Measurements from ENCODE around the gene NUDT21. TPM values are rescaled to one million over a fixed set of nuclear protein-coding genes. Genes with fewer than 3 reads are reported as not detected.
"Not testable (repeated sequence)": the region's sequence is repeated elsewhere in the genome, so short reads cannot be mapped to it uniquely, and the experiment has no call there.

Gene NUDT21
- total and polyA plus RNA-seq, 2 of the 8 experiments (the other 6 are each of a cell fraction or from before 2014, with no cell fraction given) = 78.1 to 277 TPM

DNA sequence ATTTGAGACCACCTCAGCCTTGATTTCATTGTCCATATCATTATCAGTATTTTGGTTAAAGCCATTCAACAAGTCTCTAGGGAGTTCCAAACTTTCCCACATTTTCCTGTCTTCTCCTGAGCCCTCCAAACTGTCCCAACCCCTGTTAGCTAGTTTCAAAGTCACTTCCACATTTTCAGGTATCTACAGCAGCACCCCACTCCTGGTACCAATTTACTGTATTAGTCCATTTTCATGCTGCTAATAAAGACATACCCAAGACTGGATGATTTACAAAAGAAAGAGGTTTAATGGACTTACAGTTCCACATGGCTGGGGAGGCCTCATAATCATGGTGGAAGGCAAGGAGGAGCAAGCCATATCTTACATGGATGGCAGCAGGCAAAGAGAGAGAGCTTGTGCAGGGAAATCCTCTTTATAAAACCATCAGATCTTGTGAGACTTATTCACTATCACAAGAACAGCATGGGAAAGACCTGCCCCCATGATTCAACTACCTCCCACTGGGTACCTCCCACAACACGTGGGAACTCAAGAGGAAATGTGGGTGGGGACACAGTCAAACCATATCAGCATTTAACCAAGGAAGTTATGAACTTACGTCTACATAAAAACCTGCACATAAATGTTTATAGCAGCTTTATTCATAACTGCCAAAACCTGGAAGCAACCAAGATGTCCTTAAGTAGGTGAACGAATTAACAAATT, 70.2 kb downstream of the NUDT21 start:
- H4K20me1 ChIP-seq (replicated peaks in 1 of 2; ENCODE audit: control insufficient read depth in 1 of 2, insufficient read depth in 2 of 2, low read length in 2 of 2); H4K5ac ChIP-seq (ENCODE audit: insufficient read length, low read depth, low read length); H3K23me2 ChIP-seq (ENCODE audit: low read depth, low read length); H3K14ac ChIP-seq (ENCODE audit: insufficient read length); H3K4me3 ChIP-seq (ENCODE audit: extremely low read depth in 1 of 4, insufficient read depth in 2 of 4, low read depth in 3 of 4, low read length in 4 of 4); H3K23ac ChIP-seq (ENCODE audit: insufficient read length); H3K27me3 ChIP-seq (replicated peaks in 1 of 4; ENCODE audit: control insufficient read depth in 3 of 4, extremely low read depth in 1 of 4, insufficient read depth in 3 of 4, low read length in 3 of 4); H3K9ac ChIP-seq (replicated peaks in 1 of 4; ENCODE audit: extremely low read depth in 1 of 4, low read depth in 3 of 4, low read length in 3 of 4); H4K8ac ChIP-seq (ENCODE audit: extremely low read depth, insufficient read depth, low read length); H2AFZ ChIP-seq (ENCODE audit: low read length); H3K4me2 ChIP-seq (ENCODE audit: insufficient read depth in 1 of 2, low read depth in 2 of 2, low read length in 2 of 2); H3K79me1 ChIP-seq (ENCODE audit: low read depth, low read length); H2BK5ac ChIP-seq (ENCODE audit: low read depth, low read length); H4K91ac ChIP-seq (replicated peaks; ENCODE audit: insufficient read length, low read length); H3K18ac ChIP-seq (ENCODE audit: extremely low read depth, low read length); H3K79me2 ChIP-seq (ENCODE audit: control insufficient read depth in 1 of 2, insufficient read depth in 2 of 2, low read length in 2 of 2); H3K56ac ChIP-seq (replicated peaks; ENCODE audit: insufficient read length, low read depth, low read length); H2BK12ac ChIP-seq (ENCODE audit: low read depth, low read length); H2BK15ac ChIP-seq (ENCODE audit: low read length); H2BK120ac ChIP-seq (replicated peaks; ENCODE audit: low read depth, low read length); H3K4me1 ChIP-seq (replicated peaks in 1 of 4; ENCODE audit: control insufficient read depth in 3 of 4, insufficient read depth in 4 of 4, low read length in 3 of 4); DNase-seq (ENCODE audit: low read depth in 1 of 2, low spot score in 2 of 2); H2AK5ac ChIP-seq (ENCODE audit: low read depth, low read length); H3K27ac ChIP-seq (ENCODE audit: low read depth, low read length); POLR2A ChIA-PET (ENCODE audit: partially characterized antibody); H3K4ac ChIP-seq (replicated peaks; ENCODE audit: insufficient read length, low read depth, low read length); H2BK20ac ChIP-seq (ENCODE audit: low read length); FAIRE-seq: not testable (repeated sequence)
- H3K9me3 ChIP-seq (ENCODE audit: insufficient read depth in 2 of 2, low read depth in 1 of 2, low read length in 1 of 2) = peaks cover 9 to 20% of the 10 kb centered on the region in 2 experiments
- peaks cover 0 to 24% (median 5%) of the 10 kb centered on the region in 4 experiments; a peak in 4 of 8 replicates for H3K36me3 ChIP-seq (ENCODE audit: control insufficient read depth in 2 of 4, insufficient read depth in 4 of 4, low read length in 3 of 4)
- 89% methylated on average over 3 of the region's 3 CpGs; no CpG with 5 or more reads in 1 of the 2 experiments for WGBS, 2 experiments (ENCODE audit: extremely low coverage in 1 of 2, insufficient coverage in 1 of 2, insufficient read length in 1 of 2, insufficient replicate concordance in 2 of 2, low coverage in 1 of 2, low lambda C conversion rate in 2 of 2, missing lambda C conversion rate in 1 of 2)
- CTCF ChIA-PET (ENCODE audit: partially characterized antibody) = interaction anchor here (1.8 kb wide), 1 partner anchor 25 kb away, joined by 6 read pairs; no protein-coding TSS in a partner anchor

Other genes with a start within 250 kb of the NUDT21 start
- gene AMFR, start 25.8 kb downstream of the NUDT21 start, total RNA-seq (2021; fragmentation: NEBNext Ultra II Directional; extraction: Animal tissue kit (Norgen Biotek cat#: 25700)) = 20.4 and 21.7 TPM in 2 replicates
- gene AMFR, start 25.8 kb downstream of the NUDT21 start, polyA plus RNA-seq (2011; rRNA removed) = 18.6 and 30.0 TPM in 2 replicates
- gene OGFOD1, start 222 bp upstream of the NUDT21 start, total RNA-seq (2021; fragmentation: NEBNext Ultra II Directional; extraction: Animal tissue kit (Norgen Biotek cat#: 25700)) = 61.4 and 62.4 TPM in 2 replicates
- 21.1 and 24.6 TPM in 2 replicates for gene OGFOD1, start 222 bp upstream of the NUDT21 start, polyA plus RNA-seq (2011; rRNA removed)
- gene BBS2, start 68.7 kb upstream of the NUDT21 start, total RNA-seq (2021; fragmentation: NEBNext Ultra II Directional; extraction: Animal tissue kit (Norgen Biotek cat#: 25700)) = 11.6 and 12.3 TPM in 2 replicates
- 12.0 and 15.1 TPM in 2 replicates for gene BBS2, start 68.7 kb upstream of the NUDT21 start, polyA plus RNA-seq (2011; rRNA removed)
- gene MT4, start 113.7 kb upstream of the NUDT21 start, total RNA-seq (2021; fragmentation: NEBNext Ultra II Directional; extraction: Animal tissue kit (Norgen Biotek cat#: 25700)) = not detected in 2 replicates
- gene MT4, start 113.7 kb upstream of the NUDT21 start, polyA plus RNA-seq (2011; rRNA removed) = not detected in 2 replicates
- not detected in 2 replicates for gene MT3, start 138.2 kb upstream of the NUDT21 start, total RNA-seq (2021; fragmentation: NEBNext Ultra II Directional; extraction: Animal tissue kit (Norgen Biotek cat#: 25700))
- 0.17 TPM in 1 of 2 replicates, not detected in the other for gene MT3, start 138.2 kb upstream of the NUDT21 start, polyA plus RNA-seq (2011; rRNA removed)
- 9.2 and 9.5 TPM in 2 replicates for gene MT2A, start 157.3 kb upstream of the NUDT21 start, total RNA-seq (2021; fragmentation: NEBNext Ultra II Directional; extraction: Animal tissue kit (Norgen Biotek cat#: 25700))
- 23.2 and 30.1 TPM in 2 replicates for gene MT2A, start 157.3 kb upstream of the NUDT21 start, polyA plus RNA-seq (2011; rRNA removed)
- 3.5 and 7.9 TPM in 2 replicates for gene MT1E, start 174.4 kb upstream of the NUDT21 start, total RNA-seq (2021; fragmentation: NEBNext Ultra II Directional; extraction: Animal tissue kit (Norgen Biotek cat#: 25700))
- gene MT1E, start 174.4 kb upstream of the NUDT21 start, polyA plus RNA-seq (2011; rRNA removed) = 109 and 117 TPM in 2 replicates
- gene MT1M, start 181.3 kb upstream of the NUDT21 start, total RNA-seq (2021; fragmentation: NEBNext Ultra II Directional; extraction: Animal tissue kit (Norgen Biotek cat#: 25700)) = not detected in 2 replicates
- 1.7 and 2.1 TPM in 2 replicates for gene MT1M, start 181.3 kb upstream of the NUDT21 start, polyA plus RNA-seq (2011; rRNA removed)
- not detected in 2 replicates for gene MT1A, start 187.3 kb upstream of the NUDT21 start, total RNA-seq (2021; fragmentation: NEBNext Ultra II Directional; extraction: Animal tissue kit (Norgen Biotek cat#: 25700))
- gene MT1A, start 187.3 kb upstream of the NUDT21 start, polyA plus RNA-seq (2011; rRNA removed) = not detected in 2 replicates
- gene MT1B, start 200.6 kb upstream of the NUDT21 start, total RNA-seq (2021; fragmentation: NEBNext Ultra II Directional; extraction: Animal tissue kit (Norgen Biotek cat#: 25700)) = not detected in 2 replicates
- not detected in 2 replicates for gene MT1B, start 200.6 kb upstream of the NUDT21 start, polyA plus RNA-seq (2011; rRNA removed)
- 5.2 and 5.9 TPM in 2 replicates for gene MT1F, start 206.6 kb upstream of the NUDT21 start, total RNA-seq (2021; fragmentation: NEBNext Ultra II Directional; extraction: Animal tissue kit (Norgen Biotek cat#: 25700))
- gene MT1F, start 206.6 kb upstream of the NUDT21 start, polyA plus RNA-seq (2011; rRNA removed) = 20.8 and 28.2 TPM in 2 replicates
- 17.7 and 19.7 TPM in 2 replicates for gene MT1G, start 216.7 kb upstream of the NUDT21 start, total RNA-seq (2021; fragmentation: NEBNext Ultra II Directional; extraction: Animal tissue kit (Norgen Biotek cat#: 25700))
- 515 and 909 TPM in 2 replicates for gene MT1G, start 216.7 kb upstream of the NUDT21 start, polyA plus RNA-seq (2011; rRNA removed)
- 11.9 and 12.6 TPM in 2 replicates for gene MT1H, start 218.5 kb upstream of the NUDT21 start, total RNA-seq (2021; fragmentation: NEBNext Ultra II Directional; extraction: Animal tissue kit (Norgen Biotek cat#: 25700))
- gene MT1H, start 218.5 kb upstream of the NUDT21 start, polyA plus RNA-seq (2011; rRNA removed) = 95.7 and 127 TPM in 2 replicates
- gene MT1X, start 231.1 kb upstream of the NUDT21 start, total RNA-seq (2021; fragmentation: NEBNext Ultra II Directional; extraction: Animal tissue kit (Norgen Biotek cat#: 25700)) = 52.4 and 64.5 TPM in 2 replicates
- 1,060 and 1,247 TPM in 2 replicates for gene MT1X, start 231.1 kb upstream of the NUDT21 start, polyA plus RNA-seq (2011; rRNA removed)

Data from H1 (cell line).